ENCODE measurements around the gene LRCH4.
"Not testable (repeated sequence)": the region's sequence is repeated elsewhere in the genome, so short reads cannot be mapped to it uniquely, and the experiment has no call there.

Gene LRCH4

GRCh38 chr7:100555701-100556100 is 30.2 kb downstream of the LRCH4 start:
- TF ChIP-seq, protein P1, sequence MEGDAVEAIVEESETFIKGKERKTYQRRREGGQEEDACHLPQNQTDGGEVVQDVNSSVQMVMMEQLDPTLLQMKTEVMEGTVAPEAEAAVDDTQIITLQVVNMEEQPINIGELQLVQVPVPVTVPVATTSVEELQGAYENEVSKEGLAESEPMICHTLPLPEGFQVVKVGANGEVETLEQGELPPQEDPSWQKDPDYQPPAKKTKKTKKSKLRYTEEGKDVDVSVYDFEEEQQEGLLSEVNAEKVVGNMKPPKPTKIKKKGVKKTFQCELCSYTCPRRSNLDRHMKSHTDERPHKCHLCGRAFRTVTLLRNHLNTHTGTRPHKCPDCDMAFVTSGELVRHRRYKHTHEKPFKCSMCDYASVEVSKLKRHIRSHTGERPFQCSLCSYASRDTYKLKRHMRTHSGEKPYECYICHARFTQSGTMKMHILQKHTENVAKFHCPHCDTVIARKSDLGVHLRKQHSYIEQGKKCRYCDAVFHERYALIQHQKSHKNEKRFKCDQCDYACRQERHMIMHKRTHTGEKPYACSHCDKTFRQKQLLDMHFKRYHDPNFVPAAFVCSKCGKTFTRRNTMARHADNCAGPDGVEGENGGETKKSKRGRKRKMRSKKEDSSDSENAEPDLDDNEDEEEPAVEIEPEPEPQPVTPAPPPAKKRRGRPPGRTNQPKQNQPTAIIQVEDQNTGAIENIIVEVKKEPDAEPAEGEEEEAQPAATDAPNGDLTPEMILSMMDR (IDR thresholded peaks at IDR 0.05; ENCODE audit: low read depth, low read length): no peak

DNA sequence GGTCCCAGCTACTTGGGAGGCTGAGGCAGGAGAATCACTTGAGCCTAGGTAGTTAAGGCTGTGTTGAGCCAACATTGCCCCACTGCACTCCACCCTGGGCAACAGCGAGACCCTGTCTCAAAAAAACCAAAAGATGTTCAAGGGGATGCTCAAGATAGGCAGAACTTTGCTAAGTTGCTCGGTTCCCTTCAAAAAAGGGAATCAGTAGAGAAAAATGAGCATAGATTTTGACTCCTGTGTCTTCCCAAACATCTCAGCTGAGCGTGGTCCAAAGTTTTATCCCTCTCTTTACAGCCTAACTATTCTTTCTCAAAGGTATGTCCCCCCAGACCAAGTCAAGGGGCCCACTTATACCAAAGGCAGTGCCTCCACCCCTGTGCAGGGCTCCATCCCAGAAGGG is 32.9 kb downstream of the LRCH4 start:
- TF ChIP-seq, protein P1 (IDR thresholded peaks at IDR 0.05; ENCODE audit: low read depth, low read length): no peak
- DNase-seq (ENCODE audit: extremely low read depth, low read depth): no peak

More at GRCh38 chr7:100555701-100556100, 30.2 kb downstream of the LRCH4 start:
- DNase-seq (ENCODE audit: extremely low read depth, low read depth): no peak

DNA sequence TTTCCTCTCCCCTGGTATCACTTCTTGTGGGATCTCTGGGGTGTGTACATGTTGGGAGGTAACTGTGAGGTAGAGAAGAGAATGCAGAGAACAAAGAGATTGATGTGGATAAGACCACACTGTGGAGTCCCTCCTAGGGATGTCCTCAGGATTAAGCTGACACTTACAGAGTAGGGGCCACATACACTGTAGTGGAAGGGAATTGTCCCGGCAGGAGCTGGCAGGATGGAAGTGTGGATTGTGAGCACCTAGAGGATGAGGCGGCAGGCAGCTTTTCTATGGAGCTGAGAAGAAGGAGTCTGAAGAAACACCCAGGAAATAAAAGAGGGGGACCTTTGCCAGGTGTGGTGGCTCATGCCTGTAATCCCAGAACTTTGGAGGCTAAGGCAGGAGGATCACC is 33.4 kb downstream of the LRCH4 start:
- TF ChIP-seq, protein P1 (IDR thresholded peaks at IDR 0.05; ENCODE audit: low read depth, low read length): no peak
- DNase-seq (ENCODE audit: extremely low read depth, low read depth): no peak

- not testable (repeated sequence) for DNase-seq (ENCODE audit: extremely low read depth, low read depth)
Measured at GRCh38 chr7:100548446-100548845, 37.5 kb downstream of the LRCH4 start.

DNA sequence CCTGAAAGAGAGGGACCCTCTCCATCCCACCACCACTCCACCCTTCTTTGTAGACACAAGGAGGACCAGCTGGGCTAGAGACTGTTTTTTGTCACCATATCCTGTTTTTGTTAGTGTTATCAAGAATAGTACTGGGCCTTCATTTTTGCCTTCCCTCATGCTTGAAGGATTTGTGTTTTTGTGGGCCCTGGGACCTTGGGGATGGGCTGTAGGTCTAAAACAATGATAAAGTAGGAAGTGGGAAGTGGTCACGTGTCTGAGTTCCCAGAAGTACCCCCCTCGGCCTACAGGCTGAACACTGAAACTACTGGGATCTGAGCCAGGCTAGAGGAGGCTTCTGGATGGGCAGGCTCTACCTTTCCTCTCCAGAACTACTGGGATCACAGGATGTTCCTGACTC is 38.1 kb downstream of the LRCH4 start:
- TF ChIP-seq, protein P1 (IDR thresholded peaks at IDR 0.05; ENCODE audit: low read depth, low read length): no peak
- no peak for DNase-seq (ENCODE audit: extremely low read depth, low read depth)

- no peak for DNase-seq (ENCODE audit: extremely low read depth, low read depth)
- TF ChIP-seq, protein P1 (IDR thresholded peaks at IDR 0.05; ENCODE audit: low read depth, low read length): no peak
Measured at GRCh38 chr7:100546926-100547800, 38.8 kb downstream of the LRCH4 start.

DNA sequence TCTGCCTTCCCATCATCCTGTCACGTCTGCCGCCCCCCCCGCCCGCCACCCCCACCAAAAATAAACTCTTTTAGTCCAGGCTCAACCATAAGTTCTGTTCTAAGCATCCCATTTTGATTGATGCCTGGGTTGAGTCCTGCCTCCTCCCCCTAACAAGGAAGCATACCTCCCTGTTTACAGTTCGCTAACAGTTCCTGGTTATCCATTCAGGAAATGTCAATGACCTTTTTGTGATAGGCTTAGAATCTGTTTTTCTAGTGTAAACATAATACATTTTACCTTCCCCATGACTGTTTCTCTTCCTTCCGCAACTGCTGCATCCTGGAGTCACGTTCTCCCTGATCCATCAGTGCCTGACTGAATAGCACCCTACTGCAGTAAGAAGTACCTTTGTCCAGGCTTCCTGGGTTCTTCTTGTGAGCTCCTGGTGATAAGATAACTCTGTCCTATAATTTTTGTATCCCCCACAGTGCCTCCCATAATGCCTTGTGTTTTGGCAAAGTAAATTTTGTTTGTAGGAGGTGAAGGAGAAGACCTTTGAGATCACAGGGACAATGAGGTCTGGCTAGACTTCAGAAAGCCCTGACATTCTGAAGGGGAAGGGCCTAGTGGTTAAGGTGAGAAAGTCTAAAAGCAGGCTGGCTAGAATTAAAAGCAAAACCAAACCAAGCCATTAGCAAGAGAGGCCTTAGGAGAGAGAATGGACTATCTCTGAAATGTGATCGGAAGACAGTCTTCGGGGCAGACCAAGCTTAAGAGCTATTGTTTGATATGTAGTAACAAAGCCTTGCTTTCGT is 39.6 kb downstream of the LRCH4 start:
- TF ChIP-seq, protein P1 (IDR thresholded peaks at IDR 0.05; ENCODE audit: low read depth, low read length): no peak
- DNase-seq (ENCODE audit: extremely low read depth, low read depth): no peak

Measured in AG09319 (cell line).